Measurements from ENCODE around the gene VAT1. TPM values are rescaled to one million over a fixed set of nuclear protein-coding genes. Genes with fewer than 3 reads are reported as not detected.
"Not testable (repeated sequence)": the region's sequence is repeated elsewhere in the genome, so short reads cannot be mapped to it uniquely, and the experiment has no call there.

The VAT1 gene
- total RNA-seq, 2 experiments from 2014 or later = 20.8 to 23.0 TPM

DNA sequence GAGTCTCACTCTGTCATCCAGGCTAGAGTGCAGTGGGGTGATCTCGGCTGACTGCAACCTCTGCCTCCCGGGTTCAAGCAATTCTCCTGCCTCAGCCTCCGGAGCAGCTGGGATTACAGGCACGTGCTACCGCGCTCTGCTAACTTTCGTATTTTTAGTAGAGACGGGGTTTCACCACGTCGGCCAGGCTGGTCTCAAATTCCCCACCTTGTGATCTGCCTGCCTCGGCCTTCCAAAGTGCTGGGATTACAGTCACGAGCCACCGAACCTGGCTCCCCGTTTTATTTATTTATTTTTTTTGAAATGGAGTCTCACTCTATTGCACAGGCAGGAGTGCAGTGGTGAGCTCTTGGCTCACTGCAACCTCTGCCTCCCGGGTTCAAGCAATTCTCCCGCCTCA, 46.5 kb downstream of the VAT1 start:
- not testable (repeated sequence) for H3K27me3 Mint-ChIP-seq, DNase-seq, H3K36me3 Mint-ChIP-seq, H3K4me3 Mint-ChIP-seq, H3K9me3 Mint-ChIP-seq, H3K27ac Mint-ChIP-seq
- H3K4me1 Mint-ChIP-seq = peaks cover 11% of the 10 kb centered on the region

- no peaks in the 10 kb centered on the region for H3K36me3 Mint-ChIP-seq
- H3K27me3 Mint-ChIP-seq = no peaks in the 10 kb centered on the region
- no peak overlapping the region for H3K27ac Mint-ChIP-seq
- H3K4me3 Mint-ChIP-seq = no peak overlapping the region
- DNase-seq = no peak
- H3K9me3 Mint-ChIP-seq = no peaks in the 10 kb centered on the region
- H3K4me1 Mint-ChIP-seq = peaks cover 11% of the 10 kb centered on the region
Measured at GRCh38 chr17:42975265-42975664, 46.9 kb downstream of the VAT1 start.

DNA sequence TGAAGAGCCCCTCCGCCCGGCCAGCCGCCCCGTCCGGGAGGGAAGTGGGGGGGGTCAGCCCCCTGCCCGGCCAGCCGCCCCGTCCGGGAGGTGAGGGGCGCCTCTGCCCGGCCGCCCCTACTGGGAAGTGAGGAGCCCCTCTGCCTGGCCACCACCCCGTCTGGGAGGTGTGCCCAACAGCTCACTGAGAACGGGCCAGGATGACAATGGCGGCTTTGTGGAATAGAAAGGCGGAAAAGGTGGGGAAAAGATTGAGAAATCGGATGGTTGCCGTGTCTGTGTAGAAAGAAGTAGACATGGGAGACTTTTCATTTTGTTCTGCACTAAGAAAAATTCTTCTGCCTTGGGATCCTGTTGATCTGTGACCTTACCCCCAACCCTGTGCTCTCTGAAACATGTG, 48.9 kb downstream of the VAT1 start:
- H3K27me3 Mint-ChIP-seq, H3K27ac Mint-ChIP-seq, H3K4me3 Mint-ChIP-seq, H3K36me3 Mint-ChIP-seq, H3K4me1 Mint-ChIP-seq, DNase-seq, H3K9me3 Mint-ChIP-seq: not testable (repeated sequence)

DNA sequence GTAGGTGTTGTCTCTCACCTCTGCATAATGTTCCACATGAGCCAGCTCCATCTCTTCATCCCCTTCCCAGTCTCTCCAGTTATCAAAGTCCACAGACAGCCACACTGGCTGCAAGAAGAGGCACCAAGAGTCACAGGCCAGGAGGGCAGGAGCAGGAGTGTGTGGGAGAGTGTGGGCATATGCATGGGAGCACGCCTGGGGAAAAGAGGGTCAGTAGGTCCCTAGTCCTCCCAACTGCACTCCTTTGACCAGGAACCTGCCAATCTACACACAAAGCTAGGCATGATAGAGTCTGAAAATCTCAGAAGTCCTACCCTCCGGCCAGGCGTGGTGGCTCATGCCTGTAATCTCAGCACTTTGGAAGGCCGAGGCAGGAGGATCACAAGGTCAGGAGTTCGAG, 50.6 kb downstream of the VAT1 start:
- Mint-ChIP-seq H3K4me3 (no peak overlapping the region), H3K9me3 (no peaks in the 10 kb centered on the region), H3K27ac (no peak overlapping the region), H3K27me3 (no peaks in the 10 kb centered on the region), H3K4me1 (peaks cover 3% of the 10 kb centered on the region), H3K36me3 (no peaks in the 10 kb centered on the region)
- DNase-seq = no peak

DNA sequence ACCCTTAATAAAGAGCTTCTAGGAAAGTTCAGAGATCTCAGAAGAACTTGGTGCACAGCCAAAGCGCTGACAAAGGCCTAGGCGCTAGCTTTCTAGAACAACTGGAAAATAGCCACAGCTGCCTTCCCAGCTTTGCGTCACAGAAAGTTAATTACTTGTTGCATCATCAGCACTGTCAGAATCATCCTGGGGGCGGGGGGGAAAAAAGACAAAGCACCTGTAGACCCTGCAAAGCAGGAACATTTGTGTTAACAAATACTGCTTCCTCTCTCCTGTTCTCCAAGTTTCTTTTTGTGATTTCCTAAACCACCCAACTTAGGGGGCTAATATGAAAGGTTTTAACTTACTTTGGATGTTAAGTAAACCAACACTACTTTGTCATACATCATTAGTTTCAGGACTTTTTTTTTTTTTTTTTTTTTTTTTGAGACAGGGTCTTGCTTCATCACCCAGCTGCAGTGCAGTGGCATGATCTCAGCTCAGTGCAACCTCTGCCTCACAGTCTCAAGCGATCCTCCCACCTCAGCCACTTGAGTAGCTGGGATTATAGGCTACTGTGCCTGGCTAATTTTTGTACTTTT, 53.1 kb downstream of the VAT1 start:
- no peak overlapping the region for H3K4me3 Mint-ChIP-seq
- no peak for DNase-seq
- H3K27me3 Mint-ChIP-seq = no peaks in the 10 kb centered on the region
- no peak overlapping the region for H3K27ac Mint-ChIP-seq
- peaks cover 6% of the 10 kb centered on the region for H3K36me3 Mint-ChIP-seq
- H3K9me3 Mint-ChIP-seq = no peaks in the 10 kb centered on the region
- peaks cover 6% of the 10 kb centered on the region for H3K4me1 Mint-ChIP-seq

DNA sequence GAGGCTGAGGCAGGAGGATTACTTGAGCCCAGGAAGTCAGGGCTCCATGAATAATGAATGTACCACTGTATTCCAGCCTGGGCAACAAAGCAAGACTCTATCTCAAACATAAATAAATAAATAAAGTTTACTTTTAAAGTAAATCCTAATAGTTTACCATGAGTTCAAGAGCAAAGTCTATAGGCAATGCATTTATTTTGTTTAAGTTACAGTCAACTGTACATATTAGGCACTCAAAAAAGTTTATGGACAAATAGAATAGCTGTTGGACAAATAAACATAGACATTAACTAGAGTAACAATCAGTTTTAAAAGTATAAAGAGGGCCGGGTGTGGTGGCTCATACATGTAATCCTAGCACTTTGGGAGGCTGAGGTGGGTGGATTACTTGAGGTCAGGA, 54.3 kb downstream of the VAT1 start:
- DNase-seq = no peak
- H3K4me3 Mint-ChIP-seq = no peak overlapping the region
- H3K27me3 Mint-ChIP-seq = no peaks in the 10 kb centered on the region
- H3K4me1 Mint-ChIP-seq = peaks cover 12% of the 10 kb centered on the region
- H3K27ac Mint-ChIP-seq = no peak overlapping the region
- H3K36me3 Mint-ChIP-seq = peaks cover 10% of the 10 kb centered on the region
- no peaks in the 10 kb centered on the region for H3K9me3 Mint-ChIP-seq

Other genes with a start within 250 kb of the VAT1 start
- gene VPS25, start 248.9 kb downstream of the VAT1 start, total RNA-seq = 10 to 100 TPM; 90.4 to 91.7 TPM
- under 1 TPM; 0.25 to 0.26 TPM for gene WNK4, start 241.8 kb downstream of the VAT1 start, total RNA-seq
- 10 to 100 TPM; 42.0 to 42.2 TPM for gene COA3, start 223.7 kb downstream of the VAT1 start, total RNA-seq
- gene CNTD1, start 223.5 kb downstream of the VAT1 start, total RNA-seq = not detected
- 10 to 100 TPM; 87.5 to 88.3 TPM for gene BECN1, start 198.1 kb downstream of the VAT1 start, total RNA-seq
- 100 to 1,000 TPM; 227 to 235 TPM for gene PSME3, start 189.0 kb downstream of the VAT1 start, total RNA-seq
- 1 to 10 TPM; 1.9 to 2.6 TPM for gene AOC2, start 177.8 kb downstream of the VAT1 start, total RNA-seq
- 1 to 10 TPM; 1.2 to 1.5 TPM for gene AOC3, start 171.2 kb downstream of the VAT1 start, total RNA-seq
- gene G6PC1, start 121.6 kb downstream of the VAT1 start, total RNA-seq = not detected
- 10 to 100 TPM; 80.2 to 87.4 TPM for gene AARSD1, start 57.9 kb downstream of the VAT1 start, total RNA-seq
- 1 to 10 TPM in 1 of 2 experiments, under 1 TPM in 1; 0.95 to 1.8 TPM for gene PTGES3L, start 42.3 kb downstream of the VAT1 start, total RNA-seq
- 10 to 100 TPM in 1 of 2 experiments, 1 to 10 TPM in 1; 9.6 to 10.2 TPM for gene RUNDC1, start 41.8 kb downstream of the VAT1 start, total RNA-seq
- gene RPL27, start 24.0 kb downstream of the VAT1 start, total RNA-seq = 1,000 to 10,000 TPM; 1,508 to 1,555 TPM
- gene IFI35, start 15.6 kb downstream of the VAT1 start, total RNA-seq = 10 to 100 TPM; 43.8 to 49.5 TPM
- not detected for gene RND2, start 2.8 kb upstream of the VAT1 start, total RNA-seq
- 10 to 100 TPM; 84.1 to 86.7 TPM for gene BRCA1, start 103.0 kb upstream of the VAT1 start, total RNA-seq
- 10 to 100 TPM; 36.7 to 36.9 TPM for gene NBR1, start 148.8 kb upstream of the VAT1 start, total RNA-seq
- 10 to 100 TPM in 1 of 2 experiments, 1 to 10 TPM in 1; 9.0 to 10.6 TPM for gene TMEM106A, start 189.5 kb upstream of the VAT1 start, total RNA-seq
- gene CCDC200, start 206.2 kb upstream of the VAT1 start, total RNA-seq = not detected
- gene RNU2-1, start 211.6 kb upstream of the VAT1 start, total RNA-seq = 1,000 to 10,000 TPM; 3,764 to 4,468 TPM